GM12874 (cell line): ENCODE data around the gene TNC.

Source experiments
- TF ChIP-seq, protein P1 (sequence below): IDR thresholded peaks from 2 replicates; pipeline ENCODE4 v1.5.1; 2011; ENCODE audit warnings: low read depth, mild to moderate bottlenecking, control low read depth, low read length, moderate library complexity; ENCODE audit not compliant: insufficient read depth

The TNC gene

DNA sequence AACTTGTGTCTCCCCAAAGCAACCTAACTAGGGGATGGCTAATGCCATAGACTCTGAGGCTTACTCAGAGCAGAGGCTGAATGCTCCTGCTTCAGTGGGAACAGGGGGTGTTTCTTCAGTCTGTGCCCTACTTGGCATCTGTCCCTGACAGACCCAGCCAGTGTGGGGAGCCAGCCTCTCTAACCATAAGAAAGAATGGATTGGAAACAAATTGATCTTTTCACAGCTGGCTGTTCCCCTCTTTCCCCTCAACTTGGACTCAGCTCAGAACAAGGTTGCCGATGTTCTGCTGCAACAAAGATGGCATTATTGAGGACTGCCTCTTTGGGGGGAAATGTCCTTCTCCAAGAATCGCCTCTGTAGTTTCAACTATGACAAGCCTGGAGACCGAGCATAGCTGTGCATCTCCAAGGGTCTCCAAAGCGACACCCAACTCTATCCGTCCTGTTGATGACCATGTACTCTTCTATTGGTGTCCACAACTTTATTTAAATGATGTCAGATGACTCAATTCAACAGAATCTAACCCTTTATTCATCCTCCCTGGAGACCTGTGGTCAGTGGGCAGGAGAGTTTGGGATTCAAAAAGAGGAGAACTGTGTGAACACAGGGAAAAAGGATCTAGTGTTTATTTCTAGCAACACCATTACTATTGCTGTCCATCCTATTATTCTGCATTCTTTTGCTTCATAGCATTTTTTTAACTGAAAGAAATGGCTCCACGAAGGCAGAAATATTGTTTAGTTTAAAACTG lies 24.7 kb upstream of the TNC start:
- TF ChIP-seq, protein P1, sequence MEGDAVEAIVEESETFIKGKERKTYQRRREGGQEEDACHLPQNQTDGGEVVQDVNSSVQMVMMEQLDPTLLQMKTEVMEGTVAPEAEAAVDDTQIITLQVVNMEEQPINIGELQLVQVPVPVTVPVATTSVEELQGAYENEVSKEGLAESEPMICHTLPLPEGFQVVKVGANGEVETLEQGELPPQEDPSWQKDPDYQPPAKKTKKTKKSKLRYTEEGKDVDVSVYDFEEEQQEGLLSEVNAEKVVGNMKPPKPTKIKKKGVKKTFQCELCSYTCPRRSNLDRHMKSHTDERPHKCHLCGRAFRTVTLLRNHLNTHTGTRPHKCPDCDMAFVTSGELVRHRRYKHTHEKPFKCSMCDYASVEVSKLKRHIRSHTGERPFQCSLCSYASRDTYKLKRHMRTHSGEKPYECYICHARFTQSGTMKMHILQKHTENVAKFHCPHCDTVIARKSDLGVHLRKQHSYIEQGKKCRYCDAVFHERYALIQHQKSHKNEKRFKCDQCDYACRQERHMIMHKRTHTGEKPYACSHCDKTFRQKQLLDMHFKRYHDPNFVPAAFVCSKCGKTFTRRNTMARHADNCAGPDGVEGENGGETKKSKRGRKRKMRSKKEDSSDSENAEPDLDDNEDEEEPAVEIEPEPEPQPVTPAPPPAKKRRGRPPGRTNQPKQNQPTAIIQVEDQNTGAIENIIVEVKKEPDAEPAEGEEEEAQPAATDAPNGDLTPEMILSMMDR: no peak

DNA sequence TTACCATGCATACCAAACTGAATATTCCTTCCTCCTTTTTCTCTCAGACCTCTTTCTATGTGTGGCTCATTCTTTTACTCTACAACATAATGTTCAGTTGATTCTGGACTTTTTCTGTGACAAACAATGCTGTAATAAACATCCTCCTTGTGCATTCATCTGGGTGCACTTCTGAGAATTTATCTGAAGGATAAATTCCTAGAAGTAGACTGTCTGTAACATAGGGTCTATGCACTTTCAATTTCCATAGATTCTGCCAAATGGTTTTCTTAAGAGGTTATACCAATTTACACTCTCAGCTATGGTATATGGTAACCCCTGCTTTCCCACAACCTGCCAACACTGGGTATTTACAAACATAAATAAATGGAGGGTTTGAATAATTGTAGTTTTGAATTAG lies 24.1 kb upstream of the TNC start:
- TF ChIP-seq, protein P1: no peak

DNA sequence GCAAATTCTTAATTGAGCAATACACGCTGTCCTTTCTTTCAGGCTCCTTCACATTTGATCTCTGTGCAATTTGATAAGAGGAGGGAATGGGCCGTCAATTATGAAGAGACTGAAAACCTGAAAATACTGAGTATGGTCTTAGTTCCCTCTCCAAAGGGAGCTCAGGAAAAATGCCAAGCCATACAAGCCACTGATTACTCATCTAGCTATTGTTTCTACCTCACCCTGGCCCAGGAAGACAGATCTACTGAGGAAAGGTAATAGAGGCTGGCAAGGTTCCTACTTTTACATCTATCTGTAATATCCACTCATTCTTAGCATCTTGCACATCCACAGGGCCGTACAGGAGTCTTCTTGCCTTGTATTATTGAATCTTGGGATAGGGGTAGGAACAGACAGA lies 23.7 kb upstream of the TNC start:
- TF ChIP-seq, protein P1: no peak

DNA sequence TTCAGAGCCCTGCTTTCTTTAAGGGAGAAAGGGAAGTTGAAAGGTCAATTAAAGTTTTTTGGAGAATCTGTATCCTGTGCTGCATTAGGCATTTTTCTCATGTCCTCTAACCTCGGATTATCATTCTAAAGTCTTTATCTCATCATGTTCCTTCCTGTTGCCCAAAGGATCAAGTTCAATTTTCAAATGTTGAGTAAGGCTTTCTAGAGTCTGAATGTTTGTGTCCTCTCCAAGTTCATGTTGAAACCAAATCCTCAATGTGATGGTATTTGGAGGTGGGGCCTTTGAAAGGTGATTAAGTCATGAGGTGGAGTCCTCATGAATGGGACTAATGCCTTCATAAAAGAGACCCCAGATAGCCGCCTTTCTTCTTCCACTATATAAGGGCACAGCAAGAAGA lies 20.2 kb upstream of the TNC start:
- TF ChIP-seq, protein P1: no peak

DNA sequence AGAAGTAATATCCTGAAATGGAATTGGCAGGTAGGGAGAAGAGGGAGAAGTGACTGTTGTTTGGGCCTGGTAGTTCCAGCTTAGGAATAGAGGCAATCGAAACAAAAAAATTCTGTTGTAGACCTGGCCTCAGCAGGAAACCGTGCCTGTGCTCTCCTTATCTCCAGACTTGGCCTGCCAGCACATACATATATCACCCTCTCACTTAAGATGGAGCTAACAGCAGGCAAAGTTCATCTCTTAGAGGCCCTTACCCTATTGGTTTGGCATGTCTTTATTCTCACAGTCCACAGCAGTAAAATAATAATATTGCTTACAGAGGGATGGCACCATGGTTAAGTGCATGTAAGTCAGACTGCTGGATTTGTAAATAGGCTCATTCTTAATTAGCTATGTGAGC lies 19.6 kb upstream of the TNC start:
- TF ChIP-seq, protein P1: no peak

DNA sequence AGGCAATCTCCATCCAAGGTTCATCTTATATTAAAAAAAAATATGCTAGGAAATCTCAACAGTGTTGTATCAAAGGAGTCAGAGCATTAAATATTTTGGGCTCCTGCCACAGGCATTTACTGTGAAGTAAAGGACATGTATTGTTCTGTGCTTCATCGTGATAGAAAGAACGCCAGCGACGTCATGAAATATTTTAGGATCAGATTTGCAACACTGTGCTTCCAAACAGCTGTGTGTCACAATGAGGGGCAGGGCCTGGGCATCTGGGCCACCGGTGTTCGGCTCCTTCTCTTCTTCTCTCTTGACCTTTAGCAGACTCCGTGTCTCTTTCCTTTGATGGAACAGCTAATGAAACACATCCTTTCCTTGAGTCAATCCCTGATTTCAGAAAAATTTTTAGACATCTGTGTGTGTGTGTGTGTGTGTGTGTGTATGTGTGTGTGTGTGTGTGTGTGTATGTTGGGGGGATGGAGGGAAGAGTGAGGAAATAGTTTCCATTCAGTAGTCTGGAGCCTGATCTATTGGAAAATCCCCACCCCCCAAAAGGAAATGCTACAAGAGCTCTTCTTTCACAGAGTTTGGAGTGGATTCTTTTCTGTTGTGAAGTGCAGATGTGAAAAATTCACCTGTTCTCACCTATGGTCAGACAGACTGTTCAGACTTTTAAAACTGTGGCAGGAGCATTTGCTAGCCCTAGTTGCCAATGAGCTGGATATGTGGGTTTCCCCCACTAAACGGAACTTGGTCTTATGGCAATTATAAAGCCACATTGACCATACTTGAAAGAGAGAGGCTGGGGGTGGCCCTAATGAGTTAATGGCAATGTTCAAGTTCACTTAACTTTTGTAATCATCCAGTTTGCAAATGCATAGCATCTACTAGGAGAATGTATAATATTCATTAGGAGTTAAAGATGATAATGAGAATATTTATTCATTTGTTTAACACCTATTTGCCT lies 18.1 kb upstream of the TNC start:
- TF ChIP-seq, protein P1: no peak

DNA sequence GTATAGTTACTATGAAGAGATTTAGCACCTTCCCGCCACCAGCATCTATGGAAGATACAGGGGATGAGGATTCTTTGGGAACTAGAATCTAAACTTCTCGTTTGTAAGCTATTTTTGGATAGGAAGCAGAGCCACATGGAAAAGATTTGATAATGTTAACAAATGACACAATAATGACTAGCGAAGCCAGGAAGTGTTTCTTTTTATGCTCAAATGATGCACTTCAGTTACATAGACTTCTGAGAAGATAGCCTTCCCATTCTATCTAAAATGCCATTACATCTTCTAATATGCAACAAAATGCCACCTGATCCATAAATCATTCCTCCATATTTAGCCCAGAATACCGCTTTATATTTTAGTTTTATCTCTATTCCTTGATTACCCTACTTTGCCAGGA lies 17.0 kb upstream of the TNC start:
- TF ChIP-seq, protein P1: no peak
